ENCODE results near the gene XYLT1. TPM values are rescaled to one million over a fixed set of nuclear protein-coding genes. Genes with fewer than 3 reads are reported as not detected.

XYLT1 gene
- total and polyA plus RNA-seq, 2 of the 8 experiments (the other 6 are each of a cell fraction or from before 2014, with no cell fraction given): 6.6 to 25.4 TPM

- TF ChIP-seq CTCF (IDR thresholded peaks at IDR 0.05; ENCODE audit: control extremely low read depth in 1 of 3, insufficient read depth in 1 of 3, low read depth in 1 of 3, low read length in 3 of 3): no peak
Measured at GRCh38 chr16:17307504-17307903, 163.3 kb downstream of the XYLT1 start (continued).

Data from H1 (cell line).